Upper lobe of left lung (tissue), 6 donors: ENCODE measurements around the gene C11orf87. TPM values are rescaled to one million over a fixed set of nuclear protein-coding genes. Genes with fewer than 3 reads are reported as not detected.

Source experiments
- ATAC-seq, 2 donors: fragments of 200-7000 bp; cut with Tn5 transposase; one replicate each; pipeline ENCODE4 v1.9.1; 2022; ENCODE audit warnings: mild to moderate bottlenecking in 2 of 2, moderate library complexity in 2 of 2; ENCODE audit not compliant: low FRiP score in 2 of 2
- DNase-seq, 2 donors: peaks; one replicate each; pipeline ENCODE4 v3.0.0-alpha.2; 2019 to 2020
- H3K27ac ChIP-seq, 4 donors: fragments of 200-600 bp; sonication (generic); one replicate each; pipeline ENCODE4 v1.5.1; 2016 to 2019
- H3K27me3 ChIP-seq, 4 donors: fragments of 200-600 bp; sonication (generic); one replicate each; pipeline ENCODE4 v1.5.1; 2017 to 2019
- H3K36me3 ChIP-seq, 4 donors: fragments of 200-600 bp; sonication (generic); one replicate each; pipeline ENCODE4 v1.5.1; 2016 to 2019
- H3K4me1 ChIP-seq, 4 donors: fragments of 200-600 bp; sonication (generic); one replicate each; pipeline ENCODE4 v1.5.1; 2018 to 2019
- H3K4me3 ChIP-seq, 4 donors: fragments of 200-600 bp; sonication (generic); one replicate each; pipeline ENCODE4 v1.5.1; 2017 to 2019; ENCODE audit warnings: mild to moderate bottlenecking in 2 of 4, moderate library complexity in 1 of 4
- H3K9me3 ChIP-seq, 4 donors: fragments of 200-600 bp; sonication (generic); one replicate each; pipeline ENCODE4 v1.5.1; 2018 to 2019
- CTCF ChIP-seq, 6 experiments: fragments of 450-650 bp in 4 of 6; fragments of 200-600 bp in 2 of 6; sonication (generic) in 2 of 6; IDR thresholded peaks; one replicate each; pipeline ENCODE4 v1.5.1; 2016 to 2019; ENCODE audit warnings: antibody characterized with exemption in 6 of 6
- EP300 ChIP-seq, 4 donors: sonication (generic); formaldehyde crosslinking; IDR thresholded peaks; one replicate each; pipeline ENCODE4 v1.5.1; 2017; ENCODE audit warnings: antibody characterized with exemption in 4 of 4, control low read depth in 2 of 4
- POLR2A ChIP-seq, 4 donors: fragments of 450-650 bp; IDR thresholded peaks; one replicate each; pipeline ENCODE4 v1.5.1; 2016 to 2017; ENCODE audit warnings: antibody characterized with exemption in 4 of 4, mild to moderate bottlenecking in 2 of 4
- POLR2AphosphoS5 ChIP-seq, 2 donors: sonication (generic); formaldehyde crosslinking; IDR thresholded peaks; one replicate each; pipeline ENCODE4 v1.5.1; 2017; ENCODE audit warnings: antibody characterized with exemption in 2 of 2
- WGBS, 2 donors: methylation state at CpG; one replicate each; pipeline ENCODE4 v1.1.5; 2017 to 2018; 5-methylcytosine and 5-hydroxymethylcytosine counted together
- total RNA-seq, 6 donors: library from RNA; depleted of rRNA in 4 of 6; stranded (reverse); fragments of >200 nt in 4 of 6; gene quantifications; one replicate each; pipeline versions ENCODE4 v1.1.0 to v1.2.1, GENCODE V29; 2016 to 2021
- donor health status: DM: no; HTN: no; CAD: no; lungs with moderate emphysema.
- donor health status: DM: no; HTN: yes; CAD: no; lungs with severe emphysema.

Gene C11orf87
- total RNA-seq, 6 donors from 2014 or later, result 0.11 to 0.13 TPM; not detected in 4

DNA sequence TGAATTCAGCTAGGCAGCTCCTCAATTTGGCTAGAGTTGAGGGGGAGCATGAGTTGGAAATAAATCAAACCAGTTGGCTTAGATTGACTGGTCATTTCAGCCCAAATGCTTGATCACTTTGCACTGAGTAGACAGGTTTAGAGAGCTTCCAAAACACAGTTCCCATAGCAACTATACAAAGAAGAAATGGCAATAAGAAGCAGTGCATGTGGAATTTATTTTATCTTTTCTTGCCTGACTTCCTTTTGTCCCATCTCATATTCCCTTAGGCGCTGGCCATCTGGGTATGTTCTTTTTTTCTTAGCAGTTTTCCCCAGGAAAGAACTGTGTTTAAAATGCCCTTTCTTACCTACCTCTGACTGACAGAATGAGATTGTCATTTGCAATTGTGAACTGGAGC lies 38.7 kb upstream of the C11orf87 start:
- Histone ChIP-seq H3K9me3 (peaks cover 0 to 3% (median 0%) of the 10 kb centered on the region in 4 donors), H3K4me3 (no peak overlapping the region), H3K27ac (no peak overlapping the region), H3K36me3 (no peaks in the 10 kb centered on the region), H3K27me3 (no peaks in the 10 kb centered on the region), H3K4me1 (no peaks in the 10 kb centered on the region)
- 41 to 65% methylated on average over 1 of the region's 1 CpG for WGBS, 2 donors
- TF ChIP-seq POLR2A (IDR thresholded peaks at IDR 0.05) (no peak), CTCF (IDR thresholded peaks at IDR 0.05) (no peak), EP300 (IDR thresholded peaks at IDR 0.05) (no peak), POLR2AphosphoS5 (IDR thresholded peaks at IDR 0.05) (no peak)
- DNase-seq (no peak), ATAC-seq (no peak)

GRCh38 chr11:109384873-109385272 lies 37.1 kb upstream of the C11orf87 start:
- no peaks in the 10 kb centered on the region for H3K4me1 ChIP-seq
- no peaks in the 10 kb centered on the region for H3K36me3 ChIP-seq
- WGBS, 2 donors, result 89 to 100% methylated on average over 1 of the region's 1 CpG
- H3K4me3 ChIP-seq, result no peak overlapping the region
- ATAC-seq (no peak), DNase-seq (no peak)
- H3K27ac ChIP-seq, result no peak overlapping the region
- peaks cover 0 to 3% (median 0%) of the 10 kb centered on the region in 4 donors for H3K9me3 ChIP-seq
- no peaks in the 10 kb centered on the region for H3K27me3 ChIP-seq
- no peak for TF ChIP-seq POLR2A (IDR thresholded peaks at IDR 0.05)
- no peak for TF ChIP-seq POLR2AphosphoS5 (IDR thresholded peaks at IDR 0.05)
- TF ChIP-seq EP300 (IDR thresholded peaks at IDR 0.05), result no peak
- TF ChIP-seq CTCF (IDR thresholded peaks at IDR 0.05), result no peak

- 42 to 44% methylated on average over 3 of the region's 3 CpGs for WGBS, 2 donors
- Histone ChIP-seq H3K9me3 (peaks cover 0 to 3% (median 0%) of the 10 kb centered on the region in 4 donors), H3K27ac (no peak overlapping the region), H3K4me3 (no peak overlapping the region), H3K27me3 (no peaks in the 10 kb centered on the region), H3K36me3 (no peaks in the 10 kb centered on the region), H3K4me1 (no peaks in the 10 kb centered on the region)
- no peak for DNase-seq
- TF ChIP-seq POLR2AphosphoS5 (IDR thresholded peaks at IDR 0.05) (no peak), EP300 (IDR thresholded peaks at IDR 0.05) (no peak), CTCF (IDR thresholded peaks at IDR 0.05) (no peak), POLR2A (IDR thresholded peaks at IDR 0.05) (no peak)
- ATAC-seq, result no peak
These were observed 33.0 kb upstream of the C11orf87 start for GRCh38 chr11:109388982-109389381.

GRCh38 chr11:109390752-109391151 lies 31.2 kb upstream of the C11orf87 start:
- 75 to 78% methylated on average over 2 of the region's 2 CpGs for WGBS, 2 donors
- TF ChIP-seq POLR2AphosphoS5 (IDR thresholded peaks at IDR 0.05), result no peak
- TF ChIP-seq POLR2A (IDR thresholded peaks at IDR 0.05), result no peak
- TF ChIP-seq EP300 (IDR thresholded peaks at IDR 0.05), result no peak
- no peak for TF ChIP-seq CTCF (IDR thresholded peaks at IDR 0.05)
- Histone ChIP-seq H3K27me3 (no peaks in the 10 kb centered on the region), H3K4me3 (no peak overlapping the region), H3K27ac (no peak overlapping the region), H3K4me1 (no peaks in the 10 kb centered on the region), H3K9me3 (peaks cover 0 to 3% (median 0%) of the 10 kb centered on the region in 4 donors), H3K36me3 (no peaks in the 10 kb centered on the region)
- no peak for DNase-seq
- no peak for ATAC-seq

- Histone ChIP-seq H3K27ac (no peak overlapping the region), H3K36me3 (no peaks in the 10 kb centered on the region), H3K9me3 (no peaks in the 10 kb centered on the region), H3K4me3 (no peak overlapping the region), H3K4me1 (no peaks in the 10 kb centered on the region), H3K27me3 (no peaks in the 10 kb centered on the region)
- DNase-seq, result no peak
- TF ChIP-seq POLR2A (IDR thresholded peaks at IDR 0.05), result no peak
- no peak for TF ChIP-seq POLR2AphosphoS5 (IDR thresholded peaks at IDR 0.05)
- no peak for TF ChIP-seq EP300 (IDR thresholded peaks at IDR 0.05)
- no peak for TF ChIP-seq CTCF (IDR thresholded peaks at IDR 0.05)
- 76 to 83% methylated on average over 3 of the region's 3 CpGs for WGBS, 2 donors
- ATAC-seq, result no peak
These were observed 20.4 kb upstream of the C11orf87 start for GRCh38 chr11:109401545-109401944.
